Measurements from ENCODE around the gene WDR43. TPM values are rescaled to one million over a fixed set of nuclear protein-coding genes. Genes with fewer than 3 reads are reported as not detected.
"Not testable (repeated sequence)": the region's sequence is repeated elsewhere in the genome, so short reads cannot be mapped to it uniquely, and the experiment has no call there.

WDR43 gene
- total RNA-seq, 1 experiment from 2014 or later: 106 TPM

- no peak for DNase-seq (ENCODE audit: low spot score)
These were observed 65.9 kb downstream of the WDR43 start for GRCh38 chr2:28960401-28960800.

- no peak for DNase-seq (ENCODE audit: low spot score)
These were observed 68.0 kb downstream of the WDR43 start for GRCh38 chr2:28962505-28962904.

- no peak for DNase-seq (ENCODE audit: low spot score)
These were observed 76.1 kb downstream of the WDR43 start for GRCh38 chr2:28970464-28971160.

- DNase-seq (ENCODE audit: low spot score): no peak
These were observed 78.4 kb downstream of the WDR43 start for GRCh38 chr2:28972778-28973335.

DNA sequence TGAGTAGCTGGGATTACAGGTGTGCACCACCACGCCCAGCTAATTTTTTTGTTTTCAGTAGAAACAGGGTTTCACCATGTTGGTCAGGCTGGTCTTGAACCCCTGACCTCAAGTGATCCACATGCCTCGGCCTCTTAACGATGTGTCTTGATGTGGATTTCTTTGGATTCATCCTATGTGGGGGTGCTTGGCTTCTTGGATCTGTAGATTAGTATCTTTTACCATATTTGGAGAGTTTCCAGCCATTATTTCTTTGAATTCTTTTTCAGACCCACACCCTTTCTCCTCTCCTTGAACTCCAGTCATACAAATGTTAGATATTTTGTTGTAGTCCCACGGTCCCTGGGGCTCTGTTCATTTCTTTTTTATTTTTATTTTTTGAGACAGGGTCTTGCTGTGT lies 79.8 kb downstream of the WDR43 start:
- no peak for DNase-seq (ENCODE audit: low spot score)

DNA sequence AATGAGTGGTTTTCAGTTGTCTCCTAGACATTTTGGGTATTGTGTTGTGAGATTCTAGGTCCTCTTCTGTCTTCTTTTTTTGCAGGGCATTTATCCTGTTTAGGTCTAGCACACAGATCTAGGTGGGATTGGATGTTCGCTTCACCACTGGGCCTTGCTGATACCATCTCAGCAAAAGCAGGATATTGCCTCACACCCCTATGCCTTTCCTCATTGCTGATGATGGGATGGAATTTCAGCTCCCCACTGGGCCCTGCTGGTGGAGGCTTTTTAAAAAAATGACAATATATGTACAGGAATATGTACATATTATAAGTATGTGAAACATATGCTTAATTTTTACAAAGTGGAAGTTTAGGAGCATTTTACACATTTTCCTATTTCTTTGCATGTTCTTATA lies 81.2 kb downstream of the WDR43 start:
- DNase-seq (ENCODE audit: low spot score): no peak

- DNase-seq (ENCODE audit: low spot score): peak; percentile 99
These were observed 82.1 kb downstream of the WDR43 start for GRCh38 chr2:28976584-28976983.

DNA sequence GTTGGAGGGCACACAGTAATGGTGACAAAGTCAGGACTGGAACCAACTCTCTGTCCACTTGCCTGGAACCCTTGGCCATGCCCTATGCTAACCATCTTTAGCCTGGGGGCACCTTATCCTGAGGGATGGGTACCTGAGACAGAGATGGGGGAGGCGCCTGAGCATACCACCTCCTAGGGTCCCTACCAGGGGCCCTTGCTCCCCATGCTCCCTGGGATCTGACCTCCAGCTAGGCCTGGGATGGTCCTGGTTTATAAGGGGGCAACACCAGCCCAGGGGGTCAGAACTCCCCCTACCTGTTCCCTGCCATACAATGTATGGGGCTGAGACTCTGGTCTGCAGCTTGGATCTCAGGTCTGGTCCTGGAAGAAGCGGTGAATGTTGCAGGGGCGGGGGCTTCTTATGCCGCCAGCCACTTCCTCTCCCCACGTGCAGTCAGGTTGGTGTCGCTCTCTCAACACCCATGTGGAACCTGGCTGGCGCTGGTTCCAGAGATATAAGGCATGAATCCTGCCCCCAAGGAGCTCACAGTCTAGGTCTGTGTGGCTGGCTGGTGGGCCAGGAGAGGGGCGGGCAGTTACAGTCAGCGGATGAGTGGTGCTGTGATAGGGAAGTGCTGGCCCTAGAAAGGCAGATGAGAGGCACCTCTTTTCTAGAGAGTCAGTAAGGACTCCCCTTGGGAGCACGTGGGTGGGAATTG lies 82.9 kb downstream of the WDR43 start:
- no peak for DNase-seq (ENCODE audit: low spot score)

DNA sequence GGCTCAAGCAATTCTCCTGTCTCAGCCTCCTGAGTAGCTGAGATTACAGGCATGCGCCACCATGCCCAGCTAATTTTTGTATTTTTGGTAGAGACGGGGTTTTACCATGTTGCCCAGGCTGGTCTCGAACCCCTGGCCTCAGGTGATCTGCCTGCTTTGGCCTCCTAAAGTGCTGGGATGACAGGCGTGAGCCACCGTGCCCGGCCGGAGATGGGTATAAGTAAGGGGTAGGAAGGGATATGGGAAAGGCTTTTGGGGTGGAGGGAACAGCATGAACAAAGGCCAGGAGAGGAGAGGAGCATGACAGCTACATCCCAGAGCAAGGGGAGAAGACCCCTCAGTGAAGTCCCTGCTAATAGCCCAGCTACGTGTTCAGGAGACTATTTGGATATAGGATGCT lies 83.5 kb downstream of the WDR43 start:
- not testable (repeated sequence) for DNase-seq (ENCODE audit: low spot score)

GRCh38 chr2:28978606-28979005 lies 84.1 kb downstream of the WDR43 start:
- no peak for DNase-seq (ENCODE audit: low spot score)

DNA sequence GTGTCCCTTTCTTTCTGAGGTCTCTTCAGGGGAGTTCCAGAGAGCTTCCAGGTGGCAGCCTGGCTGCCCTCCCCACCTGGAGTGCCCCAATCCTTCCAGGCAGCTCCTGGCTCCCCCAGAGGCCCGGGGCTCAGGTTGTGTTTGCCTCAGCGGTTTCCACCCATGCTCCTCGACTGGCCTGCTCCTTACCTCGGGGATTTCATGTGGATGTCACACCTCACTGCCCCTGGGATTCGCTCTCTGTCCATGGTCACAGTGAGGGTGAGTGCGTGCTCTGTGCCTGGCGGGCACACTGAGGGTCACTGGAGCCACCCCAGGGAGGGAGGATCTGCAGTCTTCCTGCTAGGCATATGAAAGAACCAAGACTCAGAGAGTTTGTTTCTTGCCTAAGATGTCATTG lies 84.6 kb downstream of the WDR43 start:
- DNase-seq (ENCODE audit: low spot score): no peak

GRCh38 chr2:28979576-28980366 lies 85.3 kb downstream of the WDR43 start:
- DNase-seq (ENCODE audit: low spot score): no peak

DNA sequence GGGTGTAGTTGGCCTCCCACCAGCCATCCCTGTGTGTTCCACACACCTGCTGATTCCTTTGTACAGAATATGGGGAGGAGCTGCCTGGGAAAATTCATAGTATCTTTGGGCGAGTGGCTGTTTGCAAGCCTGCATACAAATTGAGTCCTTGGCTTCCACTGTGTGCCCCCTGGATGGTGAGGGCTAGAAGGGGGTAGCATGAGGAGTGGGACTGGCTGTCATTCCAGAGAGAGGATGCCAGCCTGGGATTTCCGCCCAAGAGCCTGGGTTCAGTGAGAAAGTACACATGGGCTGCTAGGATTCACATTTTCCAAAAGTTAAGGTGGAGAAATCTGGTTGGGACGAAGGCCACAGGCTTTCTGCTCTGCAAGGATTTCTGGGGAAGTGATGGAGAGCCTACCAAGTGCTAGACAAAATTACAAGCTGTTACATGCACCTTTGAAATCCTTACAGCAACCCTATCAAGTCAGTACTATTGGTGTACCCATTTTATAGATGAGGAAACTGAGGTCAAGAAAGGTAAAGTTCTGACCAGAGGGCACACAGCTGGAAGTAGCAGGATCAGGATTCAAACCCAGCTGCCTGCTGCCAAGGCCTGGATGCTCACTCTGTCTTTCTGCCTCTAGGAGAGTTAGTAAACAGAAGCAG lies 86.0 kb downstream of the WDR43 start:
- DNase-seq (ENCODE audit: low spot score): no peak

DNA sequence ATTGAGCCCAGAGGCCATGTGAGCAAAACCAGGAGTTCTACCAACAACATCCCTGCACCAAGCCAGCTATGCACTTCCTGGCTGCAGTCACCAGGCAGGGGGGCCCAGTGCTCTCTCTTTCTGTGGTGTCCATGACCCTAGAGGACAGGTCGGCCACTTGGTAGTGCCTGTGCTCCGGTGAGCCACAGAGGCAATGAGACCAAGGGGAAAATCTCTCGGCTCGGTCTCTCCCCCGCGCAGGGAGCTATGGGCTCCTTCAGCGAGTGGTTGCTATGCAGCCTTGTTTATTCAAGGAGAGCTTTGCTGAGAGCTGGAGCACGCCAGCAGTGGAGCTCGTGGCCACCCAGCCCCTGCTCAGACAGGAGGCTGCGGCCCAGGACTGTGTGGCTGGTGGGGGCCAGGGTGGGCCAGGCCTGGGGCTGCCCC lies 86.6 kb downstream of the WDR43 start, which contains the start of gene TOGARAM2:
TOGARAM2 (plus strand) TSS at position 283 of the 426 bp plus-strand sequence. CDS start 13,537 bp downstream, outside the sequence.
- DNase-seq (ENCODE audit: low spot score): no peak

- no peak for DNase-seq (ENCODE audit: low spot score)
These were observed 87.3 kb downstream of the WDR43 start for GRCh38 chr2:28981620-28982376.

GRCh38 chr2:28982381-28982950 lies 88.0 kb downstream of the WDR43 start:
- no peak for DNase-seq (ENCODE audit: low spot score)

GRCh38 chr2:28986429-28986828 lies 92.0 kb downstream of the WDR43 start:
- DNase-seq (ENCODE audit: low spot score): peak; percentile 47

- no peak for DNase-seq (ENCODE audit: low spot score)
These were observed 95.5 kb downstream of the WDR43 start for GRCh38 chr2:28989973-28990372.

DNA sequence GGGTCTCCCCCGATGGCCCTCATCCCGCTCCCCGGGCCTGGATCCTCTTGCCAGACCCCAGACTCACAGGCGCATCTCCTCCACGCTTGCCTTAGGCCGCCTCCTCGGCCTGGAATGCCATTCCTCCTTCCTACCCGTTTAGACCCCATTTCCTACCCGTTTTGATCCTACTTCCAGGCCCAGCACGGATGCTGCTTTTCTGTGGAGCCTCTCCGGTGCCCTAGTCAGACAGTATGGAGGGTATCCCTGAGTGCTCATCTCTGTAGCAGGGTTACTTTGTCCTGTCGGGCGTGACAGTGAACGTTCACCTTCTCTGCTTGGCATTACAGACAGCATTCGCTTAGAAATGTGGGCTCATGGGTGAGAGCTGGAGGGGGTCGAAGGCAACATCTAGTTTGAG lies 96.0 kb downstream of the WDR43 start:
- no peak for DNase-seq (ENCODE audit: low spot score)

DNA sequence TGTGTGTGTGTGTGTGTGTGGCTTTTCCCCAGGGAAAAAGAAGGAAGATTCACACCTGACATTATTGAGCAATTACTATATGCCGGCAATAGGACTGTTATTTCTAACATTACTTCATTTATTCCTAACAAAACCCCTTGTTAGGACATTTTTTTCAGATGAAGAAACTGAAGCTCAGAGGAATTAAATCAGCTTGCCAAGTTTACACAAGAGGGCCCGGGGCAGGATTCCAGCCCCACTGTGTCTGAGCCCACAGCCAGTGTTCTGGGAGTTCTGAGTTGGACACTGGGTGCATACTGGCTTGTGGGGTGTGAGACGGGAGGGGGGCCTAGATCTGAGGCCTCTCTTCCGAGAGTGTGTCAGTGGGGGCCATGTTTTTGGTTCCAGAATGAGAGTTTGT lies 96.6 kb downstream of the WDR43 start:
- no peak for DNase-seq (ENCODE audit: low spot score)

GRCh38 chr2:28991460-28991859 lies 97.0 kb downstream of the WDR43 start:
- DNase-seq (ENCODE audit: low spot score): no peak

All from A172 (cell line).